Measurements from ENCODE around the gene USP36.
"Not testable (repeated sequence)": the region's sequence is repeated elsewhere in the genome, so short reads cannot be mapped to it uniquely, and the experiment has no call there.

The USP36 gene

GRCh38 chr17:78840780-78841611 is at the start of gene USP36:
Gene USP36, minus strand, starts transcription at chr17:78840814. Its CDS starts 4,451 bp downstream, at chr17:78836363.
- H3K4me3 ChIP-seq (ENCODE audit: low read depth, low read length) = peak within 1 kb of the TSS; percentile 82
- TF ChIP-seq CTCF (IDR thresholded peaks at IDR 0.05; ENCODE audit: borderline replicate concordance, insufficient read depth, low read depth, low read length) = no peak

- H3K4me3 ChIP-seq (ENCODE audit: low read depth, low read length) = not testable (repeated sequence)
Measured at GRCh38 chr17:78890096-78890495, 49.5 kb upstream of the USP36 start.

GRCh38 chr17:78889531-78889930 is 48.9 kb upstream of the USP36 start:
- H3K4me3 ChIP-seq (ENCODE audit: low read depth, low read length) = no peak overlapping the region
- no peak for TF ChIP-seq CTCF (IDR thresholded peaks at IDR 0.05; ENCODE audit: borderline replicate concordance, insufficient read depth, low read depth, low read length)

- no peak for TF ChIP-seq CTCF (IDR thresholded peaks at IDR 0.05; ENCODE audit: borderline replicate concordance, insufficient read depth, low read depth, low read length)
- H3K4me3 ChIP-seq (ENCODE audit: low read depth, low read length) = no peak overlapping the region
Measured at GRCh38 chr17:78888941-78889518, 48.4 kb upstream of the USP36 start.

- no peak overlapping the region for H3K4me3 ChIP-seq (ENCODE audit: low read depth, low read length)
- TF ChIP-seq CTCF (IDR thresholded peaks at IDR 0.05; ENCODE audit: borderline replicate concordance, insufficient read depth, low read depth, low read length) = no peak
Measured at GRCh38 chr17:78886954-78887353, 46.3 kb upstream of the USP36 start.

GRCh38 chr17:78885956-78886355 is 45.3 kb upstream of the USP36 start:
- no peak for TF ChIP-seq CTCF (IDR thresholded peaks at IDR 0.05; ENCODE audit: borderline replicate concordance, insufficient read depth, low read depth, low read length)
- H3K4me3 ChIP-seq (ENCODE audit: low read depth, low read length) = no peak overlapping the region

GRCh38 chr17:78884876-78885667 is 44.5 kb upstream of the USP36 start:
- no peak overlapping the region for H3K4me3 ChIP-seq (ENCODE audit: low read depth, low read length)
- no peak for TF ChIP-seq CTCF (IDR thresholded peaks at IDR 0.05; ENCODE audit: borderline replicate concordance, insufficient read depth, low read depth, low read length)
